HK-2 (cell line): Measurements from ENCODE around the gene SLC29A3.

Source experiments
- DNase-seq: peaks from one replicate; pipeline ENCODE4 v3.0.0-alpha.2; 2018; ENCODE audit not compliant: unreplicated experiment

Gene SLC29A3

GRCh38 chr10:71321386-71321785 is 2.3 kb downstream of the SLC29A3 start:
- DNase-seq = no peak

DNA sequence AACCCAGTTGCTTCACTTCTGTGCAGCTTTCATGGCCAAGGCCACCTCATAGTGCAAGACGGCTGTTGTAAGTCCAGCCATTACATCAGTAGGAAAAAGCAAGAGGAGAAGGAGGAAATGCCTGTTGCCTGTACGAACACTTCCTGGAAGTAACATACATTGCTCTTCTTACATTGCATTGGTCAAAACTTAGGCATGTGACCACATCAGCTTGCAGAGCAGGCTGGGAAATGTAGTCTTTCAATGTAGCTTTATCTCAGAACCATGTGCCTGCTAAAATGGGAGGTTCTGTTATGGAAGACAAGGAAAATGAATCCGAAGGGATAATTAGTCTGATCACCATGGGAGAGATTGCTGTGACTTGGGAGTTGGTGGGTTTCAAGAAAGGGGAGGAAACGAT is 4.3 kb downstream of the SLC29A3 start:
- DNase-seq = no peak

DNA sequence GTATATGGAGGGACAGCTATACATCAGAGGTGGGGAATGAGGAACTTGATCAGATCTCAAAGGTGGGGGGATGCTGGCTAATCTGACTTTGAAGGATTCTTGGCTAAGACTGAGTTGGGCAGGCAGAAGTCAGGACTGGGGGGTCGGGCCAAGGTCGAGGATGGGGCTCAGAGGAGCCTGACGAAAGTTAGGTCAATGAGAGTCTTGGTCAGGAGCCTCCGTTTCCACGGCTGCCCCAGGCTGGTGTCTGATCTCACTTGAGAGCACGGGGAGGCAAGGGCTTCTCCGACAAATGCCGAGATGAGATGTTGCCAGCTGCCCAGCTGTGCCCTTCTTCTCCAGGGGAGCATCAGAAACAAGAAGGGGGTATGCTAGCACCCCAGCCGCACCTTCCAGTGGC is 5.7 kb downstream of the SLC29A3 start:
- no peak for DNase-seq

GRCh38 chr10:71325267-71325666 is 6.2 kb downstream of the SLC29A3 start:
- DNase-seq = no peak

DNA sequence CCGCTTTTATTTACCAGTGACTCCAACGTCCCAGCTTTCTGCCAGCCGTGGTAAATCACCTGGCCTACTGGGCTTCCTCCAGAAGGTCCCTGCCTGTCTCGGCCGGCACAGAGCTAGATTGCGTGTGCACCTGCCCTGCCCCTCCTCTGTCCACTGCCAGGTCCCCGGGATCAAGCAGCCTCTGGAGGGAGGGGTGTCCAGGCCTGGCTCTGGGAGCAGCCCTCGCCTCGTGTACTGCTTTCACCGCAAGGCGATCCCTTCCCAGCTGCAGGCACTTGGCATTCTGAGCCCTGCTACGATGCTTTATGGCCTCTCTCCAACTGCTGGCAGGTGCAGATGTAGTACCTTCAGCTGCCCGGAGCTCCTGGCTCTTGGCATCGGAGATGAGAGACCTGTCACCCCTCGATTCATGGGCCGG is 7.4 kb downstream of the SLC29A3 start:
- DNase-seq = no peak

DNA sequence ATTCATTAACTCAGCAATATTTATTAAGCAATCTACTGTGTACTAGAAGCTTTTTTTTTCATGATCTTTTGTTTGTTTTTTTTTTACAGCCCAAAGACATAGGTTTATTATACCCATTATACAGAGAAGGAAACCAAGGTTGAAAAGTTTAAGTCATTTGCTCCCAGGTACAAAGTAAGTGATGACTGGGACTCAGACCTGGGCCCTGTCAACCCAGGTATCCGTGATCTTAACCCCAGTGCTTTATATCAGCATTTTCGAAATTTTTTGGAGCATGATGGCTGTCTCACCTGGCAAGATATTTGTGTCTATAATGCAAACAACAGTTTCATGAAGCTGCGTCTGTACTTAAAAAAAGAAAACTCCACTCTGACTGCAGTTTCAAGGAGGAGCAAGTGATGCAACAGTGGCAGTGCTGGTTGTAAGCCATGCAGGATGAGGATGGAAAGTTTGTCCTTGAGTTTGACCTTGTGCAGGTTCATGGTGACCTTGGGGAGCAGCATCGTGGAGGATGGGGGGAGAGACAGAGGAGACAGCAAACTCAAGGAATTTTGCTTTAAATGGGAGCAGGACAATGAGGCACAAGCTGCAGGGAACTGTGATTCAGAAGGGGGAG is 11.8 kb downstream of the SLC29A3 start:
- DNase-seq = no peak

- DNase-seq = no peak
Observed at GRCh38 chr10:71331736-71332135, 12.7 kb downstream of the SLC29A3 start.

DNA sequence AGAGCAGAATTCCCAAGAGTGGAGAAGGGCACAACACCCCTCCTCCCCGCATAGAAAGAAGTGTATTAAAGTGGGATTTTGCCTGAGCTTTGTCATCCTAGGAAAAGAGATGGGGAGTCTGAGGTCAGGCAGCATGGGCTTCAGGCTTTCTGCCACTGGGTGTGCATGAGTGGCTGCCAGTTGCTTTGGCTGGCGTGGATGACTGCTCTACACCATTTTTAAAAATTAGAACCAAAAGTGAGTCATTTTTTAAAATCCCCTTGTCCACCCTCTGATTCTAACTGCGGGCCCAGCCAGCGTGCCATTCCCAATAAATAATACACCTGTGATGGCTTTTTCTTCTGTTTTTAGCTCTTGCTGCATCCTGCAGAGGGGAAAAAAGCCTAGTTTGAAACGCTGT is 13.4 kb downstream of the SLC29A3 start:
- no peak for DNase-seq

- no peak for DNase-seq
Observed at GRCh38 chr10:71333129-71333887, 14.2 kb downstream of the SLC29A3 start.

- DNase-seq = no peak
Observed at GRCh38 chr10:71334221-71334791, 15.2 kb downstream of the SLC29A3 start.

DNA sequence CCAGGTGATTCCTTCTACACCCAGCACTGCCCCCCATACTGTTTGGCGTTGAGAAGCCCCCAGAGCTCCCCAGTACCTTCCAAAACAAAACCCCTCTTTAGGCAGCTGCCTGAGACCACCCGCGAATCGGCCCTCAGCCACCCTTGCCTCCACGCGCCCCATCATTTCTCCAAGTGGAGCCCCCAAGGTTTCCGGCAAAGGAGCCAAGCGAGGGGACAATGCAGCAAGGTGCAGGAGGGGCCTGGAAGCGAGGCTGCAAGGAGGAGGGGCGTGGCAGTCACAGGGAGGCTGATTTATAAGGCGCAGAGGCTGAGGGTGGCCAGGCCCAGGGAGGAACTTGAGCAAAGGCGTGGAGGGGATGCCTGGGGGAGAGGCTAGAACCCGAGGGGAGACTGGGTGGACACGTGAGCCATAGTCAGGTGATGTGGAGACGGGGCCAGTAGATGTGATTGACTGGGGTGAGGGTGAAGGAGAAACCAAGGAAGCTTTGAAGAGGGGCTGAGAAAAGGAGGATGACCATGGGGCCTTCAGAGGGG is 16.2 kb downstream of the SLC29A3 start:
- no peak for DNase-seq

DNA sequence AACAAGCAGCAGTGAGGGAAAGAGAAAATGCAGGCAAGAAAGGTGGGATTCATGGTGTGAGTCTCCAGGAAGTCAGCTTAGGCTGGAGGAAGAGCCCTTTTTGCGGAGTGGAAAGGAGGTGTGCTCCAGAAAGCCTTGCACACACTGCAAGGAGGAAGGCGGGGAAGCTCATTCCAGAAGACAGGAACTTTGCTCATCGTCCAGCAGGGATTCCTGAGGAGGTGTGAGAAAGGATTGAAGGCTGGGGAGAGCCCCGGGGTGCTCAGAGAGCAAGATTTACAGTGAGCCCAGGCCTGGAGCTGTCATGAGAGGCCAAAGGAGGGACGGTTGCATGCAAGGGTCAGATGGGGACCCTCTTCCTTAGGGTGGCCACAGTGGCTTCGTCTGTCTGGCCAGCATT is 17.6 kb downstream of the SLC29A3 start:
- DNase-seq = no peak

DNA sequence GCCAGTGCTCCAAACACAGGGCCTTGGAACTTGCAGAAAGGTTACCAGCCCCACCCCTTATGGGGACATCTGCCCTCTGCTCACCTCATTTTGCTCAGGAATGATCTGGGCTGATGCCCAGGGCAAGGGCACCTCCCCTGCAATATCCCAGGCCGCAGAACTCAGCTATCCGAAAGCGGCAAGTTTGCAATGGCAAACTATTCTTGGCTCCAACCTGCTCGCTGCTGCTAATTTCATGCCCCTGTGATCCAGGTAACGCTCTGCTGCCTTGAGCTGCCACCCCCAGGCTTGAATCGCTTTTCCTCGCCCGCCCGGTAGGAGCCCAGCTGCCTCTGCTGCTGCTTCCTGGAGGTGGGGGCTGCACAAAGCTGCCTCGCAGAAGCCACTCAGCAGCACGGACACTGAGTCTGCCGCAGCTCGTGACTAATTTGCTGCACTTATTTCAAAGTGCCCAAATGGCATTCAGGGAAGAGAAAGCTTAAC is 18.2 kb downstream of the SLC29A3 start:
- no peak for DNase-seq

DNA sequence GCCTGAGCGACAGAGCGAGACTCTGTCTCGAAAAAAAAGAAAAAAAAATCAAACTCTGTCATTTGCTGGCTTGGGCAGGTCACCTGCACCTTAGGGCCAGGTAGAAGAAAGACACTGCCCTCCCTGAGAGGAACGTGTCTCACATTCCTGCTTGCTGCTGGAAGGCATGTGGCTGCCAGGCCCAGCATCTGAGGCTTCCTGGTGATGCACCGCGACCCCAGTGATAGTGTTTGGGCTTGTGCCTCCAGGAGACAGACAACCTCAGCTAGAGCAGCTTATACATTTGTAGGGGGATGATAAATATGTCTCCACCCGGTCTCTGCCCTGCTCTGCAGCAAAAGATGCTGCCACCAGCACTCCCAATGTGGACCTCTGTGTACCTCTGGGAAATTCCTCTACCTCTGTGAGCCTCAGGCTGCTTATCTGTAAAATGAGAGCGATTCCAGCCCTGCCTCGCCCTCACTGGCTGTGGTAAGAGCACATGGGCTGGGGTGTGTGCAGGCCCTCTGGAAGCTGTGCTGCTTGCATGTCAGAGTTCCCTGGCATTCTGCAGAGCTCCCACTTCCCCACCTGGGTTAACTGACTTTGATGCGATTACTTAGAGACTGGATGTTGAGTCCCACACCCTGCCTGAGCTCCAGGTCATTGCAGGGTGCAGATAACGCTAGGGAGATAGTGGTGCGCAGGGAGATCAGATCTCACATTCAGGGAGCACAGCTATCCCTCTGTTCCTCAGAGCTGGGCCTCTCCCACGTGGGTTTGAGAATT is 19.9 kb downstream of the SLC29A3 start:
- no peak for DNase-seq

DNA sequence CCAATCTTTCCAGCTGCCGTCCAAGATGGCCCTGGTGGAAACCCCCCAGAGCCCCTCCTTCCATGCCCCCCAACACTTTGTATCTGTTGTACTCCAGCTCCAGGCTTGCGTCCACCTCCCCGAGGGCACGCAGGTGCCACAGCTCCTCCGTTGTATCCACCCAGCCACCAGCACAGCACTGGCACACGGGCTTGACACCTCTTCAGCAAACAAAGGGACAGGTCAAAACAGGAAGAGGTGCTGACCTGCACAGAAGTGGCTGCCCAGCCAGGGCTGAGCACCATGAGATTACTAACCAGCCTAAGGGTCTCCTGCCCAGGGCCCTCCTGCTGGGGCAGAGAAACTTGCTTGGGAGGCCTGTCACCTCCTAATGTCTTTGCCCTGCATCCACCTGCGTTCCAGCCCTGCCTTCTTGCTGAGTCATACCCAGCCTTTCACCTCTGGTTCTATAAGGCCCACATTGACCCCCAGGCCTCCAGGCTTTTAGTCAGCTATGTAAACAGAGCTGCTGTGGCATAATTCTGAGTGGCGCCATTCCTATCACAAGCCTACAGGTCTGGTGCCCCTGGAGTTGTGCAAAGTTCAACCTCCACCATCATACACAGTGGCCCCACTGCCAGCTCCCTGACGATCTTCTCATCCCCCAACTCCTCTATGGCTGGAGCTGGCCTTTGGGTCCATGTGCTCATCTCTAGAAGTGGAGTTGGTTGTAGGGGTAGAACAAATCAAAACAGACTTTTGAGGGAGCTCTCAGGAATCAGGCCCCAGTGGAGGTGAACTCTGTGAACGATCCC is 20.9 kb downstream of the SLC29A3 start:
- DNase-seq = peak; percentile 28

DNA sequence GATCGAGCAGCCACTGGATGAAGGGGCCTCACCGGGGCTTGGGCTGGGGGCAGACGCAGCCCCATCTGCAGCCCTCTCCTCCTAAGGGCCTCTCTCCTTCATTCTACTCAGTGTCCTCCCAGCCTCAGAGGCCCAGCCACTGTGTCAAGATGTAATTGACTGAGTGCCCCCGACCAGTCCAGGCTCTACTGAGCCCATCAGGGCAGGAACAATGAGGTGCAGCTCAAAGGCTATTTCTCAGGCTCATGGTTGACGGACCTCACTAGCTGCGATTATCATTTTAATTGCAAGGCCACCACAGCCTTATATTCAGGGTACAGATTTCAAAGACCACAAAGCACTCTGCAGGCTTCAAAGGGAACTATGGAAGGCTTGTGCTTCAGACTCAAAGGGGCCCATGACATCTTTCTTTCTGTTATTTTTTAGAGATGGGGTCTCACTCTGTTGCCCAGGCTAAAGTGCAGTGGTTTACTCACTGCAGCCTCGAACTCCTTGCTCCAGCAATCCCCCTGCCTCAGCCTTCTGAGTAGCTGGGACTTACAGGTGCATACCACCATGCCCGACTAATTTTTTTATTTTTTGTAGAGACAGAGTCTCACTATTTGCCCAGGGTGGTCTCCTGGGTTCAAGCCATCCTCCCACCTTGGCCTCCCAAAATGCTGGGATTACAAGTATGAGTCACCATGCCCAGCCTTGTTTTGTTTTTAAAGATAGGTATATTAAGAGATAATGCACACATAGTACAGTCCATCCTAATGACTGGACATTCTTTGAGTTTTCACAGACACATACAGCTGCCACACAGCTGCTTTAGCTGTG is 23.7 kb downstream of the SLC29A3 start:
- no peak for DNase-seq

- no peak for DNase-seq
Observed at GRCh38 chr10:71343392-71343773, 24.3 kb downstream of the SLC29A3 start.

- no peak for DNase-seq
Observed at GRCh38 chr10:71344154-71344925, 25.3 kb downstream of the SLC29A3 start.

DNA sequence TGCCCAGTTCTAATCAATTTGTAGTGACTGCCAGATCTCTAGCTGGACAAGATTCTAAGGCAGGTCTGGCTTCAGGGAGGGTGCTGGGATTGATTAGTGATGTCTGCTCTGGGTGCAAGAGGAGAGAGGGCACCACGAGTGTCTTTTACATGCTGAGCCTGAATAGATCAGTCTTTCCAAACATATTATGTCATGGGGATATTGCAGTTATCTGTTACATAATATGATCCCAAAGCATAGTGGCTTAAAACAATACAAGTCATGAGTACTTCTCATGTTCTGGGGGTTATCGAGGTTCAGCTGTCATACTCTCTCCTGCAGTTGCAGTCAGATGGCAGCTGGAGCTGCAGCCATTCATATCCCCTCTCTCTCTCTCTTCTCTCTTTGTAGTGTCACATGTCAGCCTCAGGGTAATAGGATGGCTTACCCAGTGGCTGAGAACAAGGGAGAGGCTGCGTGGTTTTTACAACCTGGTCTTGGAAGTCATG is 26.0 kb downstream of the SLC29A3 start:
- no peak for DNase-seq
